B cell (primary cell): ENCODE results near the gene ABCA12.

Experiments used
- CTCF ChIP-seq: fragments of 200-600 bp; IDR thresholded peaks from one replicate; pipeline ENCODE4 v1.8.0; 2022; ENCODE audit warnings: antibody characterized with exemption, mild to moderate bottlenecking
- EZH2 ChIP-seq: IDR thresholded peaks from 2 replicates; pipeline ENCODE4 v1.6.1; 2012; ENCODE audit warnings: borderline replicate concordance, low read depth, mild to moderate bottlenecking, moderate library complexity, low read length; ENCODE audit not compliant: insufficient read depth, poor library complexity, severe bottlenecking

GRCh38 chr2:214960677-214961076 is 177.7 kb downstream of the ABCA12 start:
- no peak for TF ChIP-seq EZH2
- no peak for TF ChIP-seq CTCF
